NCI-H1105 treated with DMSO at 0.1 percent for 48 hours (cell line): Measurements from ENCODE around the gene TMEM163.
A peak's percentile ranks its signal among the peaks of the same experiment; 100 is the strongest.
"Not testable (repeated sequence)": the region's sequence is repeated elsewhere in the genome, so short reads cannot be mapped to it uniquely, and the experiment has no call there.

ENCODE experiments used
- DNase-seq: peaks from one replicate; lab custom pipeline; 2025; lab: John Stamatoyannopoulos, UW

Gene TMEM163

DNA sequence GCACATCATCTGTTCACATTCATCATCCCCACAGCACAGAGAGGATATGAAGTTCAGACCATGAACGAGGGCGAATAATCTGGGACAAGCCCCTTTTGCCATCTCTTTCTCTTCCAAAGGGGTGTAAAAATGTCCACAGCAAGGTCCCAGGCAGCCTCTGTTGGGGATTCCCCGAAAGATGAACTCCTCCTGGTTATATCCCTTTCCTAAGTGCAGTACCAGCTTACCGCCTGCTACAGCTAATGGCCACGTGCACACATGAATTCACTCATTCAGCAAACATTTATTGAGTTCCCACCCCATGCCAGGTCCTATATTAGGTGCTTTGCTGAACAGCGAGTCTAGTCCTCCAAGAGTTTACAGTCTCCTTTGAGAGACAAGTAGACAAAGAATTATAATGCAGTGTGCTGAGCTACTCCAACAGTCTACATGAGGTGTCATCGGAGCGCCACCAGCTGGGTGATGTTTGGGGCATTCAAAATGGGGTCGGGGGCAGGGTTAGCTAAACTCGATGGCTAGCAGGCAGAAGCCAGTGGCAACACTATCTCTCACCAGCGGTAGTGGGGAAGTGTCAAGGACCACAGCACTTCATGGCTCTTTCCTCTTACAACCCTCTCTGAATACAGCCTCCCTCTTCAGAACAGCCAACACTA, 228.9 kb downstream of the TMEM163 start:
- no peak for DNase-seq

- DNase-seq = no peak
Observed at GRCh38 chr2:134482766-134483340, 235.9 kb downstream of the TMEM163 start.

DNA sequence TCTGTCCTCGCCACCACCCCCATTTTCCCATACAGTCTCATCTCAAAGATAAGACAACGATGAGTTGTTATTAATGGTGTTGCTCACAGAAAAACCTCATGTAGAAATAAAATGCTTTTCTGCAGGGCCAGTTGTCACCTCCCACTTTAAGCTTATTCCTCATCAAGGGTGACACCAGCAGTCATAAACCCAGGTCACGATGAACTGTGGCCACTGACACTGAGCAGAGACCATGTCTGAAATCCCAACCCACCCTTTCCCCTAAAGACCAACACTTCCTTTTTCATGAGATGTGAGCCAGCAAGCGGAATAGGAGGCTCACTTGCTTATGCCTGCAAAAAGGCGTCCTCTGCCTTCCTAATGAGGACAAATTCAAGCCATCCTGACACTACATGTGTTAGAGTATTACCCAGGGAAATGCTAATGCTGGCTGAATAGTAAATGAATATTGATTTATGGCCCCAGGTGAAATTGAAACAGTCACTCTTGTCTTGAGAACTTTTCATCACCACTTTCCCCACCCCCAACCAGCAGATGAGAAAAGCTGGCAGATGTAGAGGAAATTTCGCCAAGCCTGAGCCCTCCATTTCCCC, 236.6 kb downstream of the TMEM163 start:
- no peak for DNase-seq

DNA sequence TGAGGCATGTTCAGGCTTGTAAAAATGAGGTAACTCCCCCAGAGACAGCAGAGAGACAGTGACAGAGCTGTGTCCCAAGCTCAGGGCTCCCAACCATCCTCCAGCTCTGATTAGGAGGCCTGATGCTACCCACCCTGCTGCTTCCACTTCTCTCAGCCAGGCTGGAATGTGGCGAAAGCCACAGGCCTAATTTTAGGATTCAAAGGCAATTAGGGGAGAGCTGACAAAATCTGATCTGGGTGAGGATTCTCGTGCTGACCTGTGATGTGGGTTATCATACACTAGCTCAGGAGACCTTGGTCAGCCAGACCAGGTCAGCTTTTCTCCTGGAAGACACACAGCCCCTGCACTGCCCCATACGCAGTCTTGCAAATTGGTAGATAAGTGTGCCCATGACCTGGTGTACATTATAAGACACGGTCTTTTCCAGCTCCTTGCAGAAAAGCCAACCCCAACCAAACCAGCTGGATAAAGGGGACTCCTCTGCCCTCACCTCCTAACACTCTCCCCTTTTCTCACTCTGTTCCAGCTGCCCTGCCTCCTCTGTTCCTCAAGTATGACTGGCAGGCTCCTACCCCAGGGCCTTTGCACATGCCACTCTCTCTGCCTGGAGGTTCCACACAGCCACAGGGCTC, 239.0 kb downstream of the TMEM163 start:
- DNase-seq = no peak

GRCh38 chr2:134476982-134477381, 241.8 kb downstream of the TMEM163 start:
- DNase-seq = not testable (repeated sequence)

- no peak for DNase-seq
Observed at GRCh38 chr2:134470561-134471168, 248.1 kb downstream of the TMEM163 start.

DNA sequence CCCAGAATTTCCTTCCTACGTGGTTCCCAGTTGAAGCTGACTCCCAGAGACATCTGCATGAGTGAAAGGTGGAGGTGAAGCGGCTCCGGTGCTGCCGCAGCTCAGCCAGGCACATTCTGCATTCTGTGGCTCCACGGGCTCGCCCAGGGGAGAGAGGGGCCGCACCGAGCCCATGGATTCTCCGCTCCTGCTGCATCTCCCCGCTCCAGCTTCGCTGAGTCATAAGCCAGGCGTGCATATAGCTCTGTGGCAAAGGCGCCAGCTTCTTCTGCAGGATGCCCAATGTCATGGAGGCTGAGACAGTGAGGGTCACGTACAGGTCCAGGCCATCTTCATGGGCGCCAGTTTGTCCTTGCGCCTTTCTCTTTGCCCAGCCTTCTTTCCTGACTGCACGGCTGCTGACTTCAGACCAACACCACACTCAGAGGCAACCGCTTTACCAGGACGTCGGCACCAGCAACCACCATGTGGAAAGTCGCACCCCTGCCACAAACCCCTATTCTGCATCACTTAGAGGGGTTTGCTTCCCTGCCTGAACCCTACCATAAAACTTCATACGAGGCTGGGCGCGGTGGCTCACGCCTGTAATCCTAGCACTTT, 249.2 kb downstream of the TMEM163 start:
- no peak for DNase-seq

- DNase-seq = no peak
Observed at GRCh38 chr2:134468776-134469175, 250.0 kb downstream of the TMEM163 start.

- no peak for DNase-seq
Observed at GRCh38 chr2:134468164-134468563, 250.6 kb downstream of the TMEM163 start.

- DNase-seq = peak; percentile 49
Observed at GRCh38 chr2:134466141-134466540, 252.7 kb downstream of the TMEM163 start.

- no peak for DNase-seq
Observed at GRCh38 chr2:134465228-134466105, 253.3 kb downstream of the TMEM163 start.

- no peak for DNase-seq
Observed at GRCh38 chr2:134463699-134464022, 255.1 kb downstream of the TMEM163 start.

DNA sequence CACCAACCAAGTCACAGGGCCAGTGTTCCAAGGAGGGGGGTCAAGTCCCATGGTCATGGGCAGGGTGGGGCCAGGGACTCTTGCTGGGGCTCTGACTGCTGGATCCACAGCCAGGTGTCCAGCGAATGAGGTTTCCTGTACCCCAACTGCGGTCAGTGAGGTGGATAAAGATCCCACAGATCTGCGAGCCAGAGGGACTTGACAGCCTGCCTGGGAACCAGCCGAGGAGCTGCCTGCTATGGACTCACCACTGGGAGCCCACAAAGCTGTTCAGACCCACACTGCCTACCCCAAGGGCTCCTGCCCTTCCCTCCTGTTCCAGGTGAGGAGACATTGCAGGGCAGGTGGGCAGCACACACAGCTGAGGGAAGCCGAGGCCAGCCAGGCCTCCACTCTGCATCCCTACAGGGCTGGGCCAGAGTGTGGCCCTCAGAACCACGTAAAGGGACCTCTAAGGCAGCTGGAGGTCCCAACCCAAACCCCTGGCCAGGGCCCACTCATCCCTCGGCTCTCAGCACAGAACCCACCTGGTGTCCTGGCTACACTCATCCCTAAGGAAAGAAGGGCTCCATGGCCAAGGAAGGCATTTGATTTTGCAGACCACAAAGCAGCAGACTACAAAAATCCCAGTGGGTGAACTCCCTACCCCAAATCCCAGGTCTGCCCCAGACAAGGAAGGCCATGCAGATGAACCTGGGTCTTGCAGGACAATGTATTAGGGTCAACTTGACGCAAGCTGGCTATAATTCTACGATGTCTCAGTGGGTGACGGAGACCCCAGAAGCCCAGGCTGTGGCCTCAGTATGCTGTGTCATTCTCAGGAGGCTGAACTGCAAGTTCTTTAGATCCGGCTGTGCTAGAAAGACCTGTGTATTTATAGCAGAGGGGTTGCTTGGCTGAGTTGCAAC, 255.8 kb downstream of the TMEM163 start:
- no peak for DNase-seq

DNA sequence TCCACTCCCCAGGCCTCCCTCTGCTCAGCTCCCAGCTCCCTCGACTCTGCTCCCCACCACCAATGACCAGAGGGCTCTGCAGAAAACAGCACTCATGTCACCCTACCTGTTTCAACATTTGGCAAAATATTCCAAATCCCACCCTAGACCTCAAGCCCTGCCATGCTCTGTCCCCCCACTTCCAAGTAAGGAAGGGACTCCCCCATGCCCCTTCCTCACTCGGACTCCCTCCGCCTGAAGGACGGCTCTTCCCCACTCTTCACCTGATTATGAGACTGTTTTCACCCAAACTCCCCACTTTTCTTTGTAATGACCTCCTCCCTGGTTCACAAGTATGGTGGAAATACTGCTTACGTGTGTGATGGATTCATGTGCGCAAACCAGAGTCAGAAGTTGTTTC, 256.5 kb downstream of the TMEM163 start:
- DNase-seq = no peak

DNA sequence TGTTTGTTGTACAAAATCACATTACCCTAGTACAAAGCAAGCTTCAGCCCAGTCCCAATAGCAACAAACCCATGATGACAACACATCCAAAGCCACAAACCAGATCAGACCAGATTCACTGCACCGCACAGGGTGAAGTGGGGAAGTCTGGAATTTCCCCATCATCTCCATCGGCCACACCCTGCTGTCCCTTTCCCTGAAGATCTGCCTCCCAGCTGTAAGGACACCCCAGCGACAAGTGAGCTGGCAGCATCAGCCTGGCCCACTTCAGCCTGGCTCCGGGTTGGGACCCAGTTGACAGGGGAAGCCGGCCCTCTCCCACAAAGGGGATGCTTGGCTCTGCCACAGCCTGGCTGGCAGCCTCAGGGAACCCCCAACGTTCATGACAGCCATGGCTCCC, 257.3 kb downstream of the TMEM163 start:
- no peak for DNase-seq

GRCh38 chr2:134460583-134460998, 258.2 kb downstream of the TMEM163 start:
- peak; percentile 62 for DNase-seq

- no peak for DNase-seq
Observed at GRCh38 chr2:134459706-134460406, 258.9 kb downstream of the TMEM163 start.

- DNase-seq = no peak
Observed at GRCh38 chr2:134458950-134459349, 259.9 kb downstream of the TMEM163 start.

GRCh38 chr2:134458473-134458853, 260.3 kb downstream of the TMEM163 start:
- DNase-seq = no peak
